PFSK-1 (cell line): ENCODE measurements around the gene CRB1.

Experiments used
- FOXP2 ChIP-seq: optimal IDR thresholded peaks from 2 replicates; pipeline ENCODE3; 2011; ENCODE audit warnings: borderline replicate concordance, control low read depth, inconsistent platforms; ENCODE audit not compliant: insufficient read depth; ENCODE audit errors: extremely low read length, extremely low read depth
- POLR2AphosphoS5 ChIP-seq: IDR thresholded peaks from 2 replicates; pipeline ENCODE4 v1.6.1; 2012; ENCODE audit warnings: low read depth, mild to moderate bottlenecking, control low read depth, low read length, moderate library complexity
- REST ChIP-seq, 2 experiments: IDR thresholded peaks; 2 replicates each; pipeline versions ENCODE4 v1.6.1 to v1.8.0; 2011 to 2012; ENCODE audit warnings: low read depth in 2 of 2, low read length in 2 of 2, control low read depth in 1 of 2, inconsistent platforms in 1 of 2, mild to moderate bottlenecking in 1 of 2, moderate library complexity in 1 of 2; ENCODE audit not compliant: insufficient read depth in 1 of 2
- SIN3A ChIP-seq: IDR thresholded peaks from 2 replicates; pipeline ENCODE4 v1.6.1; 2012; ENCODE audit warnings: mild to moderate bottlenecking, low read length, moderate library complexity, borderline replicate concordance; ENCODE audit not compliant: insufficient read depth
- TAF1 ChIP-seq: IDR thresholded peaks from 2 replicates; pipeline ENCODE4 v1.6.1; 2012; ENCODE audit warnings: low read length, control low read depth, borderline replicate concordance; ENCODE audit not compliant: insufficient read depth

DNA sequence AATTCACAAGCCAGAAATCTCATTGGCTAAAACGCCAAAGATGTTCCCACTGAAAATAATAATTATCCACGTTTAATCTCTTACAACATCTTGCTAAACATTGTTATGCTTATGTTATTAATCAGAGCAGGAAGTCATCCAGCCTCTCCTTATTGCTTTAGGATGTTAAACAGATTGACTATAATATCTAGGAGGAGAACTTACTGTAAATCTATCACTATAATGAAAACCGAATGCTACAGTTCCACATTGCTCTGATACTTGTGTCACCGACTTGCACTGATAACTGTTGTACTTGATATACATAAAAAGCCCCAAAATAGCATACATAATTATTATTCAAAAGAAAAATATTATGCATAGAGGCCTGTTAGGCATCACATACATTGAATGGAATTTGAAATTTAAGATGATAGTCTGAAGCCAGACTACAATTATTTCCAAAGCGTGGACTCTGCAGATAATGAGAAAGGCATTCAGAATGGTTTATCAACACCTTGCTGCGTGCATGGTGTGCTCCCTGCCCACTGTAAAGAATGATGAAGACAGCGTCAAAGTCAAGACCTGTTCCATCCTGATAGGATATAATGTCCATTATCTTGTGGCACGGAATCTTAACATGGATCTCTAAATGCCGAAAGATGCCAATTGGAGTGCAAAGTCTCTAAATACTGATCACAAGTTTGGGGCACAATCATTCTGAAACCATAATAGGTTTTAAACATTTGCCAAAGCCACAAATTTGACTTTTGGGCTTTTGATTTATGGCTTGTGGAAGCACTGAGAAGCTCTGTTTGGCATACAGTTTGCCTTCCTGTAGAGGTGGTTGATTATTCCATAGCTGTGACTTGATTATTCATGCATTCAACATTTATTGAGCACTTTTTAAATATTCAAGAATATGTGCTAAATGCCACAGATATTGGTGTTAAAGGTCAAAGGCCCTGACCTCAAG is 71.3 kb downstream of the CRB1 start:
- TF ChIP-seq POLR2AphosphoS5 (no peak), TAF1 (no peak), SIN3A (no peak), REST (IDR thresholded peaks at IDR 0.05; ENCODE audit: insufficient read depth in 1 of 2, low read depth in 2 of 2, low read length in 2 of 2) (no peak), FOXP2 (no peak)
